ENCODE data around the gene EFCAB5. TPM values are rescaled to one million over a fixed set of nuclear protein-coding genes. Genes with fewer than 3 reads are reported as not detected.

The EFCAB5 gene
- polyA plus RNA-seq, 1 of the 3 experiments (the other 2 are of a cell fraction), result 0.05 TPM

DNA sequence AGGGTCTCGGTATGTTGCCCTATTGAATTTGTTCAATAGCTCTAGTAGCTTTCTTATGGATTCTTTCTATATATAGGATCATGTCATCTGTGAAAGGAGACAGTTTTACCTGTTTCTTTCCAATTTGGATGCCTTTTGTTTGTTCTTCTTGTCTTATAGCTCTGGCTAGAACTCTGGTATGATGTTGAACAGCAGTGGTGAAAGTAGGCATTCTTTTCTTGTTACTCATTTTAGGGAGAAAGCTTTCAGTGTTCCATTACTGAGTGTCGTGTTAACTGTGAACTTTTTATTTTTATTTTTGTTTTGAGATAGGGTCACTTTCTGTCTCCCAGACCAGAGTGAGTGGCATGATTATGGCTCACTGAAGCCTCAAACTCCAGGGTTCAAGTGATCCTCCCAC, 21.2 kb downstream of the EFCAB5 start (continued):
- TF ChIP-seq, protein P1, sequence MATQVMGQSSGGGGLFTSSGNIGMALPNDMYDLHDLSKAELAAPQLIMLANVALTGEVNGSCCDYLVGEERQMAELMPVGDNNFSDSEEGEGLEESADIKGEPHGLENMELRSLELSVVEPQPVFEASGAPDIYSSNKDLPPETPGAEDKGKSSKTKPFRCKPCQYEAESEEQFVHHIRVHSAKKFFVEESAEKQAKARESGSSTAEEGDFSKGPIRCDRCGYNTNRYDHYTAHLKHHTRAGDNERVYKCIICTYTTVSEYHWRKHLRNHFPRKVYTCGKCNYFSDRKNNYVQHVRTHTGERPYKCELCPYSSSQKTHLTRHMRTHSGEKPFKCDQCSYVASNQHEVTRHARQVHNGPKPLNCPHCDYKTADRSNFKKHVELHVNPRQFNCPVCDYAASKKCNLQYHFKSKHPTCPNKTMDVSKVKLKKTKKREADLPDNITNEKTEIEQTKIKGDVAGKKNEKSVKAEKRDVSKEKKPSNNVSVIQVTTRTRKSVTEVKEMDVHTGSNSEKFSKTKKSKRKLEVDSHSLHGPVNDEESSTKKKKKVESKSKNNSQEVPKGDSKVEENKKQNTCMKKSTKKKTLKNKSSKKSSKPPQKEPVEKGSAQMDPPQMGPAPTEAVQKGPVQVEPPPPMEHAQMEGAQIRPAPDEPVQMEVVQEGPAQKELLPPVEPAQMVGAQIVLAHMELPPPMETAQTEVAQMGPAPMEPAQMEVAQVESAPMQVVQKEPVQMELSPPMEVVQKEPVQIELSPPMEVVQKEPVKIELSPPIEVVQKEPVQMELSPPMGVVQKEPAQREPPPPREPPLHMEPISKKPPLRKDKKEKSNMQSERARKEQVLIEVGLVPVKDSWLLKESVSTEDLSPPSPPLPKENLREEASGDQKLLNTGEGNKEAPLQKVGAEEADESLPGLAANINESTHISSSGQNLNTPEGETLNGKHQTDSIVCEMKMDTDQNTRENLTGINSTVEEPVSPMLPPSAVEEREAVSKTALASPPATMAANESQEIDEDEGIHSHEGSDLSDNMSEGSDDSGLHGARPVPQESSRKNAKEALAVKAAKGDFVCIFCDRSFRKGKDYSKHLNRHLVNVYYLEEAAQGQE (IDR thresholded peaks at IDR 0.05; ENCODE audit: low read depth, low read length), result no peak
- TF ChIP-seq RFX5 (IDR thresholded peaks at IDR 0.05; ENCODE audit: low read length), result no peak
- no peak for TF ChIP-seq TAF1 (IDR thresholded peaks at IDR 0.05; ENCODE audit: borderline replicate concordance, low read depth, low read length)
- TF ChIP-seq FOXJ3 (CRISPR knock-in tag; IDR thresholded peaks at IDR 0.05), result no peak
- no peak for TF ChIP-seq POLR2AphosphoS5 (IDR thresholded peaks at IDR 0.05; ENCODE audit: low read depth, low read length)
- TF ChIP-seq MXI1 (IDR thresholded peaks at IDR 0.05; ENCODE audit: low read depth, low read length), result no peak
- TF ChIP-seq, protein P2, sequence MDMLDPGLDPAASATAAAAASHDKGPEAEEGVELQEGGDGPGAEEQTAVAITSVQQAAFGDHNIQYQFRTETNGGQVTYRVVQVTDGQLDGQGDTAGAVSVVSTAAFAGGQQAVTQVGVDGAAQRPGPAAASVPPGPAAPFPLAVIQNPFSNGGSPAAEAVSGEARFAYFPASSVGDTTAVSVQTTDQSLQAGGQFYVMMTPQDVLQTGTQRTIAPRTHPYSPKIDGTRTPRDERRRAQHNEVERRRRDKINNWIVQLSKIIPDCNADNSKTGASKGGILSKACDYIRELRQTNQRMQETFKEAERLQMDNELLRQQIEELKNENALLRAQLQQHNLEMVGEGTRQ (IDR thresholded peaks at IDR 0.05; ENCODE audit: borderline replicate concordance, low read depth, low read length), result no peak
- no peak for TF ChIP-seq JUND (IDR thresholded peaks at IDR 0.05)

DNA sequence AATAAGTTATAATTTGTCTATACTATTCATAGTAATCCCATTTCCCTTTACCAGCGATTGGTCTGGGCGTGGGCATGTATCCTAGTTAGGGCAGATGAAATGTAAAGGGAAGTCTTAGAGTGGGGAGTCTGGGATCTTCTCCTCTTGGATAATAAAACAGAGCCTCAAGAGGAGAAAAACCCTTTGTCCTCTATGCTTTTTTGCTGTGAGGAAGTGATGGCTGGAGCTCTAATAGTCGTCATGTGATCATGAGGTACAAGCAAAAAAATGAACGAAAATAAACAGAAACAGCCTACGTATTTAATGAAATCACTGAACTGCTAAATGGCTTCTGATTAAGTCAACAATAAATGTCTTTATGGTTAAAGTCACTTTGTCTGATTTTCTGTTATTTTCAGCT, 26.8 kb downstream of the EFCAB5 start:
- DNase-seq, result no peak
- no peak overlapping the region for H3K4me3 ChIP-seq (ENCODE audit: low read depth in 2 of 2, low read length in 1 of 2)
- H4K20me1 ChIP-seq (ENCODE audit: insufficient read depth), result no peaks in the 10 kb centered on the region
- no peaks in the 10 kb centered on the region for H3K36me3 ChIP-seq (replicated peaks in 1 of 2; ENCODE audit: control insufficient read depth in 1 of 2, insufficient read depth in 2 of 2, low read length in 1 of 2)
- ChIA-PET POLR2A (no interaction called here), CTCF (no interaction called here)
- no peaks in the 10 kb centered on the region for H3K4me1 ChIP-seq (ENCODE audit: control insufficient read depth in 1 of 2, insufficient read depth in 2 of 2, low read depth in 1 of 2, low read length in 1 of 2)
- H3K27ac ChIP-seq (ENCODE audit: low read depth in 2 of 2, low read length in 1 of 2), result no peak overlapping the region
- TF ChIP-seq MEF2A (IDR thresholded peaks at IDR 0.05; ENCODE audit: borderline replicate concordance, low read depth) (no peak), RXRA (IDR thresholded peaks at IDR 0.05; ENCODE audit: borderline replicate concordance, low read depth) (no peak), CHD2 (IDR thresholded peaks at IDR 0.05; ENCODE audit: low read length, partially characterized antibody) (no peak), NFIC (IDR thresholded peaks at IDR 0.05; ENCODE audit: borderline replicate concordance) (no peak), FOXJ3 (CRISPR knock-in tag; IDR thresholded peaks at IDR 0.05) (no peak), RAD21 (IDR thresholded peaks at IDR 0.05; ENCODE audit: low read length) (no peak), JUND (IDR thresholded peaks at IDR 0.05) (no peak), MXI1 (IDR thresholded peaks at IDR 0.05; ENCODE audit: low read depth, low read length) (no peak)
- TF ChIP-seq, protein P3, sequence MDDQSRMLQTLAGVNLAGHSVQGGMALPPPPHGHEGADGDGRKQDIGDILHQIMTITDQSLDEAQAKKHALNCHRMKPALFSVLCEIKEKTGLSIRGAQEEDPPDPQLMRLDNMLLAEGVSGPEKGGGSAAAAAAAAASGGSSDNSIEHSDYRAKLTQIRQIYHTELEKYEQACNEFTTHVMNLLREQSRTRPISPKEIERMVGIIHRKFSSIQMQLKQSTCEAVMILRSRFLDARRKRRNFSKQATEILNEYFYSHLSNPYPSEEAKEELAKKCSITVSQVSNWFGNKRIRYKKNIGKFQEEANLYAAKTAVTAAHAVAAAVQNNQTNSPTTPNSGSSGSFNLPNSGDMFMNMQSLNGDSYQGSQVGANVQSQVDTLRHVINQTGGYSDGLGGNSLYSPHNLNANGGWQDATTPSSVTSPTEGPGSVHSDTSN (IDR thresholded peaks at IDR 0.05), result no peak
- H3K9ac ChIP-seq, result no peak overlapping the region
- H2AFZ ChIP-seq (ENCODE audit: low read depth), result no peak overlapping the region
- no peaks in the 10 kb centered on the region for H3K79me2 ChIP-seq (ENCODE audit: insufficient read depth)
- no peaks in the 10 kb centered on the region for H3K9me2 ChIP-seq
- H3K27me3 ChIP-seq (ENCODE audit: insufficient read depth), result no peaks in the 10 kb centered on the region
- H3K4me2 ChIP-seq, result no peak overlapping the region
- H3F3A ChIP-seq (replicated peaks; ENCODE audit: insufficient read depth), result no peaks in the 10 kb centered on the region
- no peaks in the 10 kb centered on the region for H3K9me3 ChIP-seq
- 68% methylated on average over 5 of the region's 5 CpGs for WGBS (ENCODE audit: low lambda C conversion rate)
